Neural progenitor cell (in vitro differentiated cells): ENCODE results near the gene APOB. TPM values are rescaled to one million over a fixed set of nuclear protein-coding genes. Genes with fewer than 3 reads are reported as not detected.

Experiments used
- DNase-seq: peaks from one replicate; pipeline ENCODE4 v3.0.0-alpha.2; 2016; ENCODE audit warnings: low spot score
- H2AFZ ChIP-seq: fragments of 200-600 bp; sonication (generic); replicated peaks from 2 replicates; pipeline ENCODE4 v1.6.1; 2016; ENCODE audit warnings: antibody characterized with exemption
- H3F3A ChIP-seq: fragments of 200-600 bp; sonication (generic); 2 replicates; pipeline ENCODE4 v1.6.1; 2016; ENCODE audit warnings: antibody characterized with exemption, low read depth
- H3K27ac ChIP-seq: fragments of 200-600 bp; sonication (generic); 2 replicates; pipeline ENCODE4 v1.5.1; 2016; ENCODE audit warnings: mild to moderate bottlenecking
- H3K27me3 ChIP-seq: fragments of 200-600 bp; sonication (generic); 2 replicates; pipeline ENCODE4 v1.6.1; 2016; ENCODE audit warnings: mild to moderate bottlenecking, moderate library complexity
- H3K36me3 ChIP-seq: fragments of 200-600 bp; sonication (generic); 2 replicates; pipeline ENCODE4 v1.5.1; 2016
- H3K4me1 ChIP-seq: fragments of 200-600 bp; sonication (generic); 2 replicates; pipeline ENCODE4 v1.6.1; 2016; ENCODE audit warnings: mixed run types
- H3K4me2 ChIP-seq: fragments of 200-600 bp; sonication (generic); 2 replicates; pipeline ENCODE4 v1.6.1; 2016
- H3K4me3 ChIP-seq: fragments of 200-600 bp; sonication (generic); 2 replicates; pipeline ENCODE4 v1.5.1; 2016
- H3K79me2 ChIP-seq: fragments of 200-600 bp; sonication (generic); 2 replicates; pipeline ENCODE4 v1.6.1; 2016; ENCODE audit warnings: low read depth
- H3K9ac ChIP-seq: fragments of 200-600 bp; sonication (generic); 2 replicates; pipeline ENCODE4 v1.6.1; 2016
- H3K9me3 ChIP-seq: fragments of 200-600 bp; sonication (generic); 2 replicates; pipeline ENCODE4 v1.5.1; 2016; ENCODE audit warnings: low read depth
- H4K20me1 ChIP-seq: fragments of 200-600 bp; sonication (generic); 2 replicates; pipeline ENCODE4 v1.6.1; 2016; ENCODE audit warnings: low read depth
- H3K27ac Mint-ChIP-seq: 3 replicates; pipeline ENCODE4 v1.8.0; 2021; ENCODE audit warnings: mixed read lengths
- H3K27me3 Mint-ChIP-seq: 2 replicates; pipeline ENCODE4 v1.8.0; 2022; ENCODE audit warnings: low read depth, mild to moderate bottlenecking, inconsistent platforms, moderate library complexity, mixed read lengths; ENCODE audit not compliant: insufficient read depth
- H3K36me3 Mint-ChIP-seq: 3 replicates; pipeline ENCODE4 v1.8.0; 2021; ENCODE audit warnings: mixed read lengths
- H3K4me1 Mint-ChIP-seq: 3 replicates; pipeline ENCODE4 v1.8.0; 2021; ENCODE audit warnings: mixed read lengths
- H3K4me3 Mint-ChIP-seq: 3 replicates; pipeline ENCODE4 v1.8.0; 2021; ENCODE audit warnings: mild to moderate bottlenecking, moderate library complexity, mixed read lengths
- H3K9me3 Mint-ChIP-seq: 3 replicates; pipeline ENCODE4 v1.8.0; 2020; ENCODE audit warnings: mixed read lengths
- EZH2 ChIP-seq: fragments of 200-600 bp; sonication (generic); IDR thresholded peaks from 2 replicates; pipeline ENCODE4 v1.6.1; 2017; ENCODE audit warnings: antibody characterized with exemption, mild to moderate bottlenecking, moderate library complexity
- EZH2phosphoT487 ChIP-seq: fragments of 200-600 bp; sonication (generic); IDR thresholded peaks from 2 replicates; pipeline ENCODE4 v1.6.1; 2017; ENCODE audit warnings: antibody characterized with exemption
- total RNA-seq: library from RNA; depleted of rRNA; stranded (reverse); fragments of >200 nt; gene quantifications from 2 replicates; pipeline ENCODE4 v1.2.3, GENCODE V29; 2015; ENCODE audit warnings: low replicate concordance
- TF ChIP-seq, protein P1 (sequence below): fragments of 200-600 bp; sonication (generic); IDR thresholded peaks from 2 replicates; pipeline ENCODE4 v1.5.1; 2017; ENCODE audit warnings: antibody characterized with exemption, mild to moderate bottlenecking

APOB gene
- total RNA-seq, 1 donor from 2014 or later, result 0.47 TPM

DNA sequence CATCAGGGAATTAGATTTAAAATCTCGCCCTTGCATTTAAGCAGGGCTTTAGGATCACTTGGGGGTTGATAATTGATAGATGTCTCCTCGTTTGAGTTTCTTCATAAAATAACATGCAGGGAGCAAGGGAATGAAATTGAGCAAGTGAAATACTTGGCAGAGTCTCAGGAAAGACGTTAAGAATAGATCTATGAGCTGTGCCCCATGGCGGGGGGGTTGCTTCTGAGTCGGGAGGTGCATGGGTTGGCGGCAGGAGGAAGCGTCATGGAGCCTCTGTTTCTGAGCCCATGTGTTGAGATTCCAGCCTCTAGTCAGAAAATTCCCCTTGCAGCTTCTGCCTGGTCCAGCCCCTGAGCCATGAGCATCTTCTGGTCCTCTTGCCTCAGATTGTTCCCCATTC is 82.0 kb downstream of the APOB start:
- H3K4me3 ChIP-seq, result no peak overlapping the region
- no peaks in the 10 kb centered on the region for H3K36me3 Mint-ChIP-seq
- no peak for DNase-seq
- TF ChIP-seq, protein P1, sequence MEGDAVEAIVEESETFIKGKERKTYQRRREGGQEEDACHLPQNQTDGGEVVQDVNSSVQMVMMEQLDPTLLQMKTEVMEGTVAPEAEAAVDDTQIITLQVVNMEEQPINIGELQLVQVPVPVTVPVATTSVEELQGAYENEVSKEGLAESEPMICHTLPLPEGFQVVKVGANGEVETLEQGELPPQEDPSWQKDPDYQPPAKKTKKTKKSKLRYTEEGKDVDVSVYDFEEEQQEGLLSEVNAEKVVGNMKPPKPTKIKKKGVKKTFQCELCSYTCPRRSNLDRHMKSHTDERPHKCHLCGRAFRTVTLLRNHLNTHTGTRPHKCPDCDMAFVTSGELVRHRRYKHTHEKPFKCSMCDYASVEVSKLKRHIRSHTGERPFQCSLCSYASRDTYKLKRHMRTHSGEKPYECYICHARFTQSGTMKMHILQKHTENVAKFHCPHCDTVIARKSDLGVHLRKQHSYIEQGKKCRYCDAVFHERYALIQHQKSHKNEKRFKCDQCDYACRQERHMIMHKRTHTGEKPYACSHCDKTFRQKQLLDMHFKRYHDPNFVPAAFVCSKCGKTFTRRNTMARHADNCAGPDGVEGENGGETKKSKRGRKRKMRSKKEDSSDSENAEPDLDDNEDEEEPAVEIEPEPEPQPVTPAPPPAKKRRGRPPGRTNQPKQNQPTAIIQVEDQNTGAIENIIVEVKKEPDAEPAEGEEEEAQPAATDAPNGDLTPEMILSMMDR, result no peak
- H3F3A ChIP-seq, result no peaks in the 10 kb centered on the region
- H3K79me2 ChIP-seq, result no peaks in the 10 kb centered on the region
- H3K4me1 Mint-ChIP-seq, result peaks cover 2% of the 10 kb centered on the region
- peaks cover 12% of the 10 kb centered on the region for H3K27me3 Mint-ChIP-seq
- H3K27me3 ChIP-seq, result peaks cover 10% of the 10 kb centered on the region
- no peak overlapping the region for H3K4me3 Mint-ChIP-seq
- no peaks in the 10 kb centered on the region for H3K9me3 ChIP-seq
- H2AFZ ChIP-seq, result no peak overlapping the region
- no peaks in the 10 kb centered on the region for H3K9me3 Mint-ChIP-seq
- H3K9ac ChIP-seq, result no peak overlapping the region
- no peaks in the 10 kb centered on the region for H3K4me1 ChIP-seq
- H3K36me3 ChIP-seq, result no peaks in the 10 kb centered on the region
- peak overlapping the region; percentile 73 for H3K27ac Mint-ChIP-seq
- H3K4me2 ChIP-seq, result no peak overlapping the region
- H4K20me1 ChIP-seq, result no peaks in the 10 kb centered on the region
- H3K27ac ChIP-seq, result no peak overlapping the region

DNA sequence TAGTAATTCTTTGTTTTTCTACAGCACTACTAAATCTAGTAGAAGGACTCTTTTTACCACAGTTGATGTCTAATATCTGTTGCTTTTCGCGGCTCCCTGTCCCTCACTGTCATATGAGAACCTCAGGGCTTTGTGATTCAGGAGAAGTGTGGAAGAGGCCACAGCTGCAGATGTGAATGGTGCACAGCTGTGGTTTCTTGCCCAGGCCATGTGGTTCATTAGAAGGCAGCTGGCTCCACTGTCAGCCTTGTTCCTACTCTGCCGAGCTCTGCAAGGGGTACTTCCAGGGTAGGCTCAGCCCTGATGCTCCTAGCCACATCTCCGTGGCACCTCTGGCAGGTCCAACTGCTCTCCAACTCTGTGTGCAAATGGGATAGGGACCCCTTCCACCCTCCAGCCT is 83.9 kb downstream of the APOB start:
- no peak overlapping the region for H3K4me2 ChIP-seq
- no peak for DNase-seq
- Mint-ChIP-seq H3K4me3 (no peak overlapping the region), H3K36me3 (no peaks in the 10 kb centered on the region), H3K27me3 (peaks cover 10% of the 10 kb centered on the region), H3K27ac (no peak overlapping the region), H3K9me3 (no peaks in the 10 kb centered on the region), H3K4me1 (peaks cover 2% of the 10 kb centered on the region)
- H2AFZ ChIP-seq, result no peak overlapping the region
- H3K4me1 ChIP-seq, result no peaks in the 10 kb centered on the region
- H3K27ac ChIP-seq, result no peak overlapping the region
- no peaks in the 10 kb centered on the region for H3K9me3 ChIP-seq
- H3K36me3 ChIP-seq, result no peaks in the 10 kb centered on the region
- TF ChIP-seq EZH2, result no peak
- TF ChIP-seq, protein P1, result no peak
- no peak for TF ChIP-seq EZH2phosphoT487
- no peak overlapping the region for H3K9ac ChIP-seq
- H4K20me1 ChIP-seq, result no peaks in the 10 kb centered on the region
- no peaks in the 10 kb centered on the region for H3K79me2 ChIP-seq
- peaks cover 7% of the 10 kb centered on the region for H3K27me3 ChIP-seq
- no peaks in the 10 kb centered on the region for H3F3A ChIP-seq
- H3K4me3 ChIP-seq, result no peak overlapping the region

DNA sequence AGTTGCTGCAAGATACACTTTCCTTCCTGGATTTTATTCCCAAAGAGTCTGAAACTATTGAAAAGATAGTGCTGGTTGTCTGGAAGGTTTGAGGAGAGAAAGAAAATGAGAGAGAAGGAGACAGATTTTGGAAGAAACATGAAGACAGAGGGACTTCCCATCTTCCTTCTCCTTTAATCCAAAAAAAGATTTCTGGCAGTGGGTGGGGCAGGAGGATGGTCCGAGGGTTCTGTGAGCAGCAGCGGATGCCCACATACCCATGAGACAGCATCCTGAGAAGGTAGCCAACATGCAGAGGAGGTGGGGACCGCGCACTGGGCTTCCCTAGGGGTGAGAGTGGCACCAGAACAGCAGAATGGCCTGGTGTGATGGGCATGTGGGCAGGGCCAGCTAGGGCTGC is 84.6 kb downstream of the APOB start:
- no peak overlapping the region for H3K9ac ChIP-seq
- Mint-ChIP-seq H3K27me3 (peaks cover 10% of the 10 kb centered on the region), H3K9me3 (no peaks in the 10 kb centered on the region), H3K27ac (peak overlapping the region; percentile 23), H3K4me3 (no peak overlapping the region), H3K36me3 (no peaks in the 10 kb centered on the region), H3K4me1 (peaks cover 2% of the 10 kb centered on the region)
- H3K4me1 ChIP-seq, result no peaks in the 10 kb centered on the region
- no peak overlapping the region for H2AFZ ChIP-seq
- no peaks in the 10 kb centered on the region for H3K36me3 ChIP-seq
- H3F3A ChIP-seq, result no peaks in the 10 kb centered on the region
- H3K79me2 ChIP-seq, result no peaks in the 10 kb centered on the region
- H3K4me2 ChIP-seq, result no peak overlapping the region
- no peak overlapping the region for H3K4me3 ChIP-seq
- no peak overlapping the region for H3K27ac ChIP-seq
- H4K20me1 ChIP-seq, result no peaks in the 10 kb centered on the region
- H3K9me3 ChIP-seq, result no peaks in the 10 kb centered on the region
- no peak for DNase-seq
- peaks cover 7% of the 10 kb centered on the region for H3K27me3 ChIP-seq
- TF ChIP-seq, protein P1, result no peak
- no peak for TF ChIP-seq EZH2phosphoT487
